Nephron progenitor cell (in vitro differentiated cells): ENCODE data around the gene EBP.

Experiments
- DNase-seq: peaks from one replicate; pipeline ENCODE4 v3.0.0; 2021
- H3K27ac Mint-ChIP-seq: 2 replicates; pipeline ENCODE4 v1.8.0; 2021; ENCODE audit warnings: mild to moderate bottlenecking, moderate library complexity, mixed read lengths
- H3K27me3 Mint-ChIP-seq: 2 replicates; pipeline ENCODE4 v1.8.0; 2021; ENCODE audit warnings: mild to moderate bottlenecking, low read depth, mixed read lengths; ENCODE audit not compliant: poor library complexity
- H3K36me3 Mint-ChIP-seq: 2 replicates; pipeline ENCODE4 v1.8.0; 2021; ENCODE audit warnings: low read depth, mixed read lengths
- H3K4me1 Mint-ChIP-seq: 2 replicates; pipeline ENCODE4 v1.8.0; 2021; ENCODE audit warnings: mixed read lengths
- H3K4me3 Mint-ChIP-seq: 2 replicates; pipeline ENCODE4 v1.8.0; 2021; ENCODE audit warnings: mild to moderate bottlenecking, moderate library complexity, mixed read lengths
- H3K9me3 Mint-ChIP-seq: 2 replicates; pipeline ENCODE4 v1.8.0; 2021; ENCODE audit warnings: mild to moderate bottlenecking, moderate library complexity, mixed read lengths
- CTCF ChIP-seq: fragments of 200-600 bp; sonication (generic); IDR thresholded peaks from 2 replicates; pipeline ENCODE4 v1.5.0; 2021; ENCODE audit warnings: antibody characterized with exemption

EBP gene

GRCh38 chrX:48521353-48522243 is at the start of gene EBP:
EBP (plus strand) TSS chrX:48521808; CDS start chrX:48523772, 1,964 bp downstream.
- Mint-ChIP-seq H3K9me3 (peaks cover 41% of the 10 kb centered on the region), H3K4me1 (peaks cover 15% of the 10 kb centered on the region), H3K36me3 (peaks cover 13% of the 10 kb centered on the region), H3K4me3 (peak within 1 kb of the TSS; percentile 91), H3K27me3 (no peaks in the 10 kb centered on the region), H3K27ac (peak within 1 kb of the TSS; percentile 95)
- TF ChIP-seq CTCF, result no peak
- DNase-seq, result peak; percentile 84

GRCh38 chrX:48472225-48472624 is 49.4 kb upstream of the EBP start:
- no peaks in the 10 kb centered on the region for H3K36me3 Mint-ChIP-seq
- H3K27ac Mint-ChIP-seq, result no peak overlapping the region
- H3K9me3 Mint-ChIP-seq, result peaks cover 53% of the 10 kb centered on the region
- DNase-seq, result no peak
- TF ChIP-seq CTCF, result no peak
- no peak overlapping the region for H3K4me3 Mint-ChIP-seq
- H3K4me1 Mint-ChIP-seq, result peaks cover 59% of the 10 kb centered on the region
- H3K27me3 Mint-ChIP-seq, result peaks cover 23% of the 10 kb centered on the region

GRCh38 chrX:48472851-48473703 is 48.5 kb upstream of the EBP start:
- Mint-ChIP-seq H3K4me3 (no peak overlapping the region), H3K36me3 (no peaks in the 10 kb centered on the region), H3K9me3 (peaks cover 55% of the 10 kb centered on the region), H3K27me3 (peaks cover 21% of the 10 kb centered on the region), H3K27ac (no peak overlapping the region), H3K4me1 (peaks cover 56% of the 10 kb centered on the region)
- no peak for TF ChIP-seq CTCF
- no peak for DNase-seq

- Mint-ChIP-seq H3K27ac (no peak overlapping the region), H3K4me1 (peaks cover 51% of the 10 kb centered on the region), H3K36me3 (no peaks in the 10 kb centered on the region), H3K4me3 (no peak overlapping the region), H3K27me3 (peaks cover 22% of the 10 kb centered on the region), H3K9me3 (peaks cover 60% of the 10 kb centered on the region)
- DNase-seq, result no peak
- no peak for TF ChIP-seq CTCF
Measured at GRCh38 chrX:48473704-48473990, 48.0 kb upstream of the EBP start.

GRCh38 chrX:48474127-48474526 is 47.5 kb upstream of the EBP start:
- Mint-ChIP-seq H3K4me1 (peaks cover 49% of the 10 kb centered on the region), H3K36me3 (no peaks in the 10 kb centered on the region), H3K9me3 (peaks cover 57% of the 10 kb centered on the region), H3K27ac (peak overlapping the region; percentile 27), H3K4me3 (no peak overlapping the region), H3K27me3 (peaks cover 17% of the 10 kb centered on the region)
- TF ChIP-seq CTCF, result no peak
- DNase-seq, result no peak
